Effector memory CD8-positive, alpha-beta T cell (primary cell): ENCODE measurements around the gene OGFRL1.

Source experiments
- ATAC-seq: fragments of 150-1000 bp; cut with Tn5 transposase; replicated peaks from 2 replicates; pipeline ENCODE4 v1.10.0; 2021; ENCODE audit warnings: mild to moderate bottlenecking, moderate library complexity
- DNase-seq, 3 experiments: peaks; one replicate each; pipeline ENCODE4 v3.0.0; 2021
- H3K27ac Mint-ChIP-seq, 2 donors: one replicate each; pipeline ENCODE4 v1.8.0; 2022; ENCODE audit warnings: mild to moderate bottlenecking in 2 of 2, mixed read lengths in 2 of 2, moderate library complexity in 2 of 2
- H3K27me3 Mint-ChIP-seq, 2 donors: one replicate each; pipeline ENCODE4 v1.8.0; 2022; ENCODE audit warnings: mixed read lengths in 2 of 2
- H3K36me3 Mint-ChIP-seq: one replicate; pipeline ENCODE4 v1.8.0; 2022; ENCODE audit warnings: mild to moderate bottlenecking, moderate library complexity, mixed read lengths; ENCODE audit not compliant: insufficient read depth
- H3K4me1 Mint-ChIP-seq, 2 donors: one replicate each; pipeline ENCODE4 v1.8.0; 2022; ENCODE audit warnings: low read depth in 2 of 2, mixed read lengths in 2 of 2
- H3K4me3 Mint-ChIP-seq, 2 donors: one replicate each; pipeline ENCODE4 v1.8.0; 2022; ENCODE audit warnings: mild to moderate bottlenecking in 2 of 2, mixed read lengths in 2 of 2, moderate library complexity in 2 of 2
- H3K9me3 Mint-ChIP-seq, 2 donors: one replicate each; pipeline ENCODE4 v1.8.0; 2022; ENCODE audit warnings: mixed read lengths in 2 of 2

The OGFRL1 gene

GRCh38 chr6:71294121-71294523, 5.5 kb downstream of the OGFRL1 start:
- Mint-ChIP-seq H3K27ac (no peak overlapping the region), H3K4me3 (no peak overlapping the region), H3K27me3 (no peaks in the 10 kb centered on the region), H3K9me3 (no peaks in the 10 kb centered on the region), H3K36me3 (peaks cover 22% of the 10 kb centered on the region), H3K4me1 (peaks cover 27 to 41% of the 10 kb centered on the region in 2 donors)
- no peak for DNase-seq
- ATAC-seq, result no peak

GRCh38 chr6:71298459-71298858, 9.8 kb downstream of the OGFRL1 start:
- ATAC-seq (no peak), DNase-seq (no peak)
- Mint-ChIP-seq H3K36me3 (peaks cover 42% of the 10 kb centered on the region), H3K4me3 (no peak overlapping the region), H3K27me3 (no peaks in the 10 kb centered on the region), H3K4me1 (peaks cover 3 to 12% of the 10 kb centered on the region in 2 donors), H3K9me3 (no peaks in the 10 kb centered on the region), H3K27ac (no peak overlapping the region)

- H3K27ac Mint-ChIP-seq, result no peak overlapping the region
- H3K9me3 Mint-ChIP-seq, result no peaks in the 10 kb centered on the region
- peaks cover 35% of the 10 kb centered on the region for H3K36me3 Mint-ChIP-seq
- H3K4me1 Mint-ChIP-seq, result peaks cover 0 to 8% of the 10 kb centered on the region in 2 donors
- H3K4me3 Mint-ChIP-seq, result no peak overlapping the region
- ATAC-seq, result no peak
- DNase-seq, result no peak
- no peaks in the 10 kb centered on the region for H3K27me3 Mint-ChIP-seq
Observed at GRCh38 chr6:71299541-71300470, 11.2 kb downstream of the OGFRL1 start.

- Mint-ChIP-seq H3K4me1 (peaks cover 0 to 5% of the 10 kb centered on the region in 2 donors), H3K9me3 (no peaks in the 10 kb centered on the region), H3K27ac (no peak overlapping the region), H3K27me3 (no peaks in the 10 kb centered on the region), H3K4me3 (no peak overlapping the region), H3K36me3 (peaks cover 33% of the 10 kb centered on the region)
- no peak for ATAC-seq
- no peak for DNase-seq
Observed at GRCh38 chr6:71300561-71301168, 12.1 kb downstream of the OGFRL1 start.

- H3K9me3 Mint-ChIP-seq, result no peaks in the 10 kb centered on the region
- H3K36me3 Mint-ChIP-seq, result peaks cover 30% of the 10 kb centered on the region
- peaks cover 0 to 4% of the 10 kb centered on the region in 2 donors for H3K4me1 Mint-ChIP-seq
- DNase-seq (no peak), ATAC-seq (no peak)
- H3K27me3 Mint-ChIP-seq, result no peaks in the 10 kb centered on the region
- no peak overlapping the region for H3K4me3 Mint-ChIP-seq
- no peak overlapping the region for H3K27ac Mint-ChIP-seq
Observed at GRCh38 chr6:71301546-71301945, 12.9 kb downstream of the OGFRL1 start.

GRCh38 chr6:71309656-71310055, 21.0 kb downstream of the OGFRL1 start:
- ATAC-seq (no peak), DNase-seq (no peak)
- H3K27me3 Mint-ChIP-seq, result no peaks in the 10 kb centered on the region
- H3K4me3 Mint-ChIP-seq, result no peak overlapping the region
- H3K36me3 Mint-ChIP-seq, result no peaks in the 10 kb centered on the region
- no peak overlapping the region for H3K27ac Mint-ChIP-seq
- H3K4me1 Mint-ChIP-seq, result no peaks in the 10 kb centered on the region
- H3K9me3 Mint-ChIP-seq, result no peaks in the 10 kb centered on the region

GRCh38 chr6:71310261-71310660, 21.6 kb downstream of the OGFRL1 start:
- H3K4me3 Mint-ChIP-seq, result no peak overlapping the region
- no peaks in the 10 kb centered on the region for H3K9me3 Mint-ChIP-seq
- H3K27me3 Mint-ChIP-seq, result no peaks in the 10 kb centered on the region
- no peaks in the 10 kb centered on the region for H3K4me1 Mint-ChIP-seq
- no peaks in the 10 kb centered on the region for H3K36me3 Mint-ChIP-seq
- no peak for DNase-seq
- ATAC-seq, result no peak
- no peak overlapping the region for H3K27ac Mint-ChIP-seq

- no peak for ATAC-seq
- no peak overlapping the region for H3K4me3 Mint-ChIP-seq
- DNase-seq, result no peak
- no peaks in the 10 kb centered on the region for H3K4me1 Mint-ChIP-seq
- H3K36me3 Mint-ChIP-seq, result no peaks in the 10 kb centered on the region
- no peaks in the 10 kb centered on the region for H3K9me3 Mint-ChIP-seq
- H3K27me3 Mint-ChIP-seq, result no peaks in the 10 kb centered on the region
- no peak overlapping the region for H3K27ac Mint-ChIP-seq
Observed at GRCh38 chr6:71312089-71312488, 23.5 kb downstream of the OGFRL1 start.

- no peak overlapping the region for H3K4me3 Mint-ChIP-seq
- DNase-seq (no peak), ATAC-seq (no peak)
- H3K4me1 Mint-ChIP-seq, result no peaks in the 10 kb centered on the region
- no peaks in the 10 kb centered on the region for H3K9me3 Mint-ChIP-seq
- H3K27me3 Mint-ChIP-seq, result no peaks in the 10 kb centered on the region
- H3K27ac Mint-ChIP-seq, result no peak overlapping the region
- H3K36me3 Mint-ChIP-seq, result no peaks in the 10 kb centered on the region
Observed at GRCh38 chr6:71317441-71317840, 28.8 kb downstream of the OGFRL1 start.

GRCh38 chr6:71320041-71320440, 31.4 kb downstream of the OGFRL1 start:
- no peak overlapping the region for H3K27ac Mint-ChIP-seq
- H3K4me3 Mint-ChIP-seq, result no peak overlapping the region
- ATAC-seq, result no peak
- H3K4me1 Mint-ChIP-seq, result no peaks in the 10 kb centered on the region
- H3K27me3 Mint-ChIP-seq, result peaks cover 6 to 8% of the 10 kb centered on the region in 2 donors
- H3K9me3 Mint-ChIP-seq, result no peaks in the 10 kb centered on the region
- no peak for DNase-seq
- no peaks in the 10 kb centered on the region for H3K36me3 Mint-ChIP-seq

- H3K27ac Mint-ChIP-seq, result no peak overlapping the region
- no peak overlapping the region for H3K4me3 Mint-ChIP-seq
- H3K9me3 Mint-ChIP-seq, result no peaks in the 10 kb centered on the region
- DNase-seq, result no peak
- no peak for ATAC-seq
- H3K4me1 Mint-ChIP-seq, result no peaks in the 10 kb centered on the region
- peaks cover 6 to 8% of the 10 kb centered on the region in 2 donors for H3K27me3 Mint-ChIP-seq
- no peaks in the 10 kb centered on the region for H3K36me3 Mint-ChIP-seq
Observed at GRCh38 chr6:71321314-71321713, 32.7 kb downstream of the OGFRL1 start.

GRCh38 chr6:71324194-71324785, 35.7 kb downstream of the OGFRL1 start:
- H3K36me3 Mint-ChIP-seq, result no peaks in the 10 kb centered on the region
- no peaks in the 10 kb centered on the region for H3K4me1 Mint-ChIP-seq
- H3K27ac Mint-ChIP-seq, result no peak overlapping the region
- no peaks in the 10 kb centered on the region for H3K9me3 Mint-ChIP-seq
- H3K4me3 Mint-ChIP-seq, result no peak overlapping the region
- ATAC-seq, result no peak
- DNase-seq, result no peak
- peaks cover 6 to 17% of the 10 kb centered on the region in 2 donors for H3K27me3 Mint-ChIP-seq

GRCh38 chr6:71326611-71327010, 38.0 kb downstream of the OGFRL1 start:
- H3K27ac Mint-ChIP-seq, result no peak overlapping the region
- H3K4me1 Mint-ChIP-seq, result no peaks in the 10 kb centered on the region
- H3K4me3 Mint-ChIP-seq, result no peak overlapping the region
- ATAC-seq, result no peak
- H3K9me3 Mint-ChIP-seq, result no peaks in the 10 kb centered on the region
- peaks cover 17 to 25% of the 10 kb centered on the region in 2 donors for H3K27me3 Mint-ChIP-seq
- H3K36me3 Mint-ChIP-seq, result no peaks in the 10 kb centered on the region
- DNase-seq, result no peak

GRCh38 chr6:71330501-71330900, 41.9 kb downstream of the OGFRL1 start:
- ATAC-seq (no peak), DNase-seq (no peak)
- H3K27ac Mint-ChIP-seq, result no peak overlapping the region
- no peaks in the 10 kb centered on the region for H3K9me3 Mint-ChIP-seq
- no peaks in the 10 kb centered on the region for H3K36me3 Mint-ChIP-seq
- peaks cover 11 to 16% of the 10 kb centered on the region in 2 donors for H3K27me3 Mint-ChIP-seq
- no peak overlapping the region for H3K4me3 Mint-ChIP-seq
- H3K4me1 Mint-ChIP-seq, result no peaks in the 10 kb centered on the region
